CD14-positive monocyte (primary cell): ENCODE results near the gene AASDH. TPM values are rescaled to one million over a fixed set of nuclear protein-coding genes. Genes with fewer than 3 reads are reported as not detected.

Experiments used
- DNase-seq, 3 donors: peaks; one replicate each; pipeline ENCODE4 v3.0.0-alpha.2; 2011 to 2022
- H2AFZ ChIP-seq: 2 replicates; pipeline ENCODE4 v1.6.0; 2012; ENCODE audit warnings: mild to moderate bottlenecking, low read depth, low read length, inconsistent platforms; ENCODE audit not compliant: insufficient read depth, poor library complexity, severe bottlenecking
- H3K27ac ChIP-seq, 2 donors: 1 replicate in 1 of 2; 2 replicates in 1 of 2; pipeline ENCODE4 v1.5.1; 2012 to 2013; ENCODE audit warnings: low read length in 2 of 2, control low read depth in 1 of 2, inconsistent platforms in 1 of 2, low read depth in 1 of 2, mild to moderate bottlenecking in 1 of 2
- H3K27me3 ChIP-seq, 2 donors: one replicate each; pipeline versions ENCODE4 v1.6.0 to v1.6.1; 2011 to 2013; ENCODE audit warnings: low read length in 2 of 2; ENCODE audit not compliant: control insufficient read depth in 2 of 2, insufficient read depth in 2 of 2
- H3K36me3 ChIP-seq, 2 donors: replicated peaks in 1 of 2; 1 replicate in 1 of 2; 2 replicates in 1 of 2; pipeline versions ENCODE4 v1.5.1 to v1.6.1; 2012 to 2013; ENCODE audit warnings: low read length in 2 of 2, control low read depth in 1 of 2, inconsistent platforms in 1 of 2, mild to moderate bottlenecking in 1 of 2; ENCODE audit not compliant: insufficient read depth in 2 of 2, control insufficient read depth in 1 of 2
- H3K4me1 ChIP-seq, 2 donors: 1 replicate in 1 of 2; 2 replicates in 1 of 2; pipeline versions ENCODE4 v1.5.1 to v1.6.1; 2012 to 2013; ENCODE audit warnings: low read length in 2 of 2, control low read depth in 1 of 2, inconsistent platforms in 1 of 2, mild to moderate bottlenecking in 1 of 2, moderate library complexity in 1 of 2; ENCODE audit not compliant: insufficient read depth in 2 of 2, control insufficient read depth in 1 of 2
- H3K4me2 ChIP-seq: replicated peaks from 2 replicates; pipeline ENCODE3; 2012; ENCODE audit warnings: low read length, moderate library complexity, mild to moderate bottlenecking; ENCODE audit not compliant: poor library complexity, severe bottlenecking; ENCODE audit errors: extremely low read depth
- H3K4me3 ChIP-seq, 3 experiments: fragments of 200-600 bp in 1 of 3; sonication (generic) in 1 of 3; replicated peaks in 1 of 3; 1 replicate in 2 of 3; 2 replicates in 1 of 3; pipeline ENCODE4 v1.5.1; 2011 to 2013; ENCODE audit warnings: low read length in 3 of 3, mild to moderate bottlenecking in 3 of 3, control low read depth in 2 of 3, low read depth in 2 of 3, inconsistent platforms in 1 of 3, moderate library complexity in 1 of 3
- H3K79me2 ChIP-seq: 2 replicates; pipeline ENCODE4 v1.6.0; 2012; ENCODE audit warnings: mild to moderate bottlenecking, control low read depth, inconsistent platforms, low read length, moderate library complexity; ENCODE audit not compliant: insufficient read depth
- H3K9ac ChIP-seq: 2 replicates; pipeline ENCODE4 v1.6.0; 2017; ENCODE audit warnings: low read length, mild to moderate bottlenecking; ENCODE audit not compliant: insufficient read depth, poor library complexity, severe bottlenecking
- H3K9me3 ChIP-seq, 2 donors: replicated peaks in 1 of 2; 1 replicate in 1 of 2; 2 replicates in 1 of 2; pipeline versions ENCODE4 v1.5.1 to v1.6.1; 2012 to 2013; ENCODE audit warnings: low read length in 2 of 2, control low read depth in 1 of 2; ENCODE audit not compliant: control insufficient read depth in 1 of 2, insufficient read depth in 1 of 2
- H4K20me1 ChIP-seq: 2 replicates; pipeline ENCODE4 v1.6.0; 2012; ENCODE audit warnings: mild to moderate bottlenecking, low read length, control low read depth, moderate library complexity; ENCODE audit not compliant: insufficient read depth
- H3K27ac Mint-ChIP-seq, 7 donors: one replicate each; pipeline ENCODE4 v1.8.0; 2020; ENCODE audit warnings: mild to moderate bottlenecking in 7 of 7, mixed read lengths in 7 of 7, moderate library complexity in 6 of 7, inconsistent platforms in 2 of 7
- H3K27me3 Mint-ChIP-seq, 3 donors: one replicate each; pipeline ENCODE4 v1.8.0; 2021 to 2022; ENCODE audit warnings: low read depth in 3 of 3, mild to moderate bottlenecking in 3 of 3, mixed read lengths in 3 of 3, moderate library complexity in 3 of 3, inconsistent platforms in 1 of 3
- H3K36me3 Mint-ChIP-seq, 2 donors: one replicate each; pipeline ENCODE4 v1.8.0; 2020; ENCODE audit warnings: mixed read lengths in 2 of 2, inconsistent platforms in 1 of 2, mild to moderate bottlenecking in 1 of 2
- H3K4me1 Mint-ChIP-seq: one replicate; pipeline ENCODE4 v1.8.0; 2020; ENCODE audit warnings: mild to moderate bottlenecking, mixed read lengths
- H3K4me3 Mint-ChIP-seq, 2 donors: one replicate each; pipeline ENCODE4 v1.8.0; 2020; ENCODE audit warnings: mild to moderate bottlenecking in 2 of 2, mixed read lengths in 2 of 2, moderate library complexity in 1 of 2
- H3K9me3 Mint-ChIP-seq, 7 donors: one replicate each; pipeline ENCODE4 v1.8.0; 2020 to 2022; ENCODE audit warnings: mixed read lengths in 7 of 7, mild to moderate bottlenecking in 6 of 7, moderate library complexity in 6 of 7, inconsistent platforms in 2 of 7
- CTCF ChIP-seq: fragments of 200-600 bp; IDR thresholded peaks from one replicate; pipeline ENCODE4 v1.8.0; 2022; ENCODE audit warnings: antibody characterized with exemption, mild to moderate bottlenecking
- WGBS: methylation state at CpG from one replicate; pipeline ENCODE4 v1.1.5; 2013; ENCODE audit warnings: missing lambda C conversion rate; ENCODE audit not compliant: insufficient coverage; 5-methylcytosine and 5-hydroxymethylcytosine counted together
- intact Hi-C, 2 donors: fragments of 100-400 bp; cut with micrococcal nuclease; formaldehyde crosslinking; loops; one replicate each; pipeline versions ENCODE4 v1.15.0 to v1.15.1; 2023
- polyA plus RNA-seq, 3 donors: library from polyadenylated mRNA; depleted of rRNA in 1 of 3; unstranded in 2 of 3; stranded (reverse) in 1 of 3; fragments of 300-500 nt in 2 of 3; fragments of >200 nt in 1 of 3; fragmentation: Illumina TruSeq in 2 of 3; gene quantifications; 1 replicate in 2 of 3; 2 replicates in 1 of 3; pipeline ENCODE4 v1.2.3, GENCODE V29; 2012 to 2021

The AASDH gene
- polyA plus RNA-seq, 3 donors = 5.9 to 6.9 (median 6.2) TPM

GRCh38 chr4:56391270-56391669, 4.0 kb upstream of the AASDH start:
- WGBS = 100% methylated on average over 1 of the region's 8 CpGs
- Mint-ChIP-seq H3K27me3 (no peaks in the 10 kb centered on the region), H3K4me1 (peaks cover 13% of the 10 kb centered on the region), H3K4me3 (no peak overlapping the region), H3K9me3 (no peaks in the 10 kb centered on the region), H3K27ac (no peak overlapping the region), H3K36me3 (peaks cover 4 to 8% of the 10 kb centered on the region in 2 donors)
- no peak overlapping the region for H3K4me3 ChIP-seq
- no peak overlapping the region for H3K4me2 ChIP-seq
- peaks cover 10 to 15% of the 10 kb centered on the region in 2 donors for H3K4me1 ChIP-seq
- peaks cover 10% of the 10 kb centered on the region for H3K79me2 ChIP-seq
- H3K9ac ChIP-seq = no peak overlapping the region
- no peaks in the 10 kb centered on the region for H3K27me3 ChIP-seq
- no peaks in the 10 kb centered on the region for H4K20me1 ChIP-seq
- TF ChIP-seq CTCF = no peak
- intact Hi-C loops = no loop called here
- peaks cover 0 to 4% of the 10 kb centered on the region in 2 donors for H3K36me3 ChIP-seq
- DNase-seq = no peak
- H3K27ac ChIP-seq = no peak overlapping the region
- no peaks in the 10 kb centered on the region for H3K9me3 ChIP-seq
- H2AFZ ChIP-seq = no peak overlapping the region

GRCh38 chr4:56389558-56389957, 2.3 kb upstream of the AASDH start:
- H3K4me2 ChIP-seq = no peak overlapping the region

More at GRCh38 chr4:56389558-56389957, 2.3 kb upstream of the AASDH start:
- H3K4me1 ChIP-seq = peaks cover 15 to 23% of the 10 kb centered on the region in 2 donors
- no peak overlapping the region for H2AFZ ChIP-seq
- no peak for TF ChIP-seq CTCF
- Mint-ChIP-seq H3K9me3 (no peaks in the 10 kb centered on the region), H3K27me3 (no peaks in the 10 kb centered on the region), H3K27ac (peak overlapping the region in 1 of 7 donors; percentile 27), H3K4me1 (peaks cover 17% of the 10 kb centered on the region), H3K36me3 (no peaks in the 10 kb centered on the region), H3K4me3 (no peak overlapping the region)
- DNase-seq = no peak
- no peaks in the 10 kb centered on the region for H3K9me3 ChIP-seq
- H4K20me1 ChIP-seq = no peaks in the 10 kb centered on the region
- no peak overlapping the region for H3K27ac ChIP-seq
- H3K27me3 ChIP-seq = no peaks in the 10 kb centered on the region
- H3K9ac ChIP-seq = no peak overlapping the region
- H3K79me2 ChIP-seq = peaks cover 21% of the 10 kb centered on the region
- no peak overlapping the region for H3K4me3 ChIP-seq
- intact Hi-C loops = loop anchor here in 1 of 2 donors (5.0 kb wide), 1 partner anchor 43 kb away; no protein-coding TSS in a partner anchor
- H3K36me3 ChIP-seq = no peaks in the 10 kb centered on the region
- 75% methylated on average over 1 of the region's 1 CpG for WGBS
